Measurements from ENCODE around the gene LRRN4CL. TPM values are rescaled to one million over a fixed set of nuclear protein-coding genes. Genes with fewer than 3 reads are reported as not detected.

LRRN4CL gene
- total and polyA plus RNA-seq, 9 of the 15 experiments (the other 6 are each of a cell fraction or from before 2014, with no cell fraction given): 0.03 to 0.11 (median 0.05) TPM; not detected in 4

DNA sequence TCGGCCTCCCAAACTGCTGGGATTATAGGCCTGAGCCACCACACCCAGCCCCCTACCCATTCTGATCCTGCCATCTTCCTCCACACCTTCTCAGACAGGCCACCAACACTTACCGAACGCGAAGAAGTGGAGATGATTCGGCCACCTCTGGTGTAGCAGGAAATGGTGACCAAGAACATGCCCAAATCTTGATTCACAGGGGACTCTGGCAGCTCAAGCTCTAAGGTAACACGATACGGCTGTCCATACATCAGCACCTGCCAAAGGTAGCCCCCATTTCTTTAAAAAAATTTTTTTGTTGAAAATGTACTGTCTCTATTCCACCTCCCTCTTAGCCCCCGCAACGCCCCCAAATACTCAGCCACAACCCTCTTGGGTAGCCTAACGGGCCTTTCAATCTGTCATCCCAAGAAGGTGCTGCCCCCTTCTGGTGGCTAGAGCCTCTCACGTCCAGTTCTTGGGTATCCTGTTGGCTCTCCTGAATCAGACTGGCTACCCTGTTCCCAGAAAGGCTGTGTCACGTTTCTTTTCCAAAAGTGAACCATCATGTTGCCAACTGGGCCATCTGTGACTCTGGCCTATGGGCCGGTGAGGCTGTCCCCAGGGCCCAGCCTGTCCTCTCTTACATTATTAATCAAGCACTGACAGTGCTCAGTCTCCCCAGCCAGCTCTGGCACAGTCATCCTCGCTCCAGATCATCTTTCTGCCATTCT is 5.3 kb upstream of the LRRN4CL start (continued):
- TF ChIP-seq TAF15 (IDR thresholded peaks at IDR 0.05; ENCODE audit: low read depth, low read length): no peak
- TF ChIP-seq POLR2AphosphoS2 (IDR thresholded peaks at IDR 0.05; ENCODE audit: low read length): no peak
- no peak for TF ChIP-seq PYGO2 (tag; IDR thresholded peaks at IDR 0.05)
- TF ChIP-seq, protein P1, sequence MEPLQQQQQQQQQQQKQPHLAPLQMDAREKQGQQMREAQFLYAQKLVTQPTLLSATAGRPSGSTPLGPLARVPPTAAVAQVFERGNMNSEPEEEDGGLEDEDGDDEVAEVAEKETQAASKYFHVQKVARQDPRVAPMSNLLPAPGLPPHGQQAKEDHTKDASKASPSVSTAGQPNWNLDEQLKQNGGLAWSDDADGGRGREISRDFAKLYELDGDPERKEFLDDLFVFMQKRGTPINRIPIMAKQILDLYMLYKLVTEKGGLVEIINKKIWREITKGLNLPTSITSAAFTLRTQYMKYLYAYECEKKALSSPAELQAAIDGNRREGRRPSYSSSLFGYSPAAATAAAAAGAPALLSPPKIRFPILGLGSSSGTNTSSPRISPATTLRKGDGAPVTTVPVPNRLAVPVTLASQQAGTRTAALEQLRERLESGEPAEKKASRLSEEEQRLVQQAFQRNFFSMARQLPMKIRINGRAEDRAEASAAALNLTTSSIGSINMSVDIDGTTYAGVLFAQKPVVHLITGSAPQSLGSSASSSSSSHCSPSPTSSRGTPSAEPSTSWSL (CRISPR knock-in tag; IDR thresholded peaks at IDR 0.05; ENCODE audit: borderline replicate concordance): no peak
- no peak for TF ChIP-seq ZNF175 (CRISPR knock-in tag; IDR thresholded peaks at IDR 0.05; ENCODE audit: low read depth)
- peak in 1 of 2 experiments; percentile 55; a peak in 2 of 4 replicates for TF ChIP-seq RCOR1 (IDR thresholded peaks at IDR 0.05; ENCODE audit: borderline replicate concordance in 1 of 2, low read depth in 2 of 2, low read length in 2 of 2)
- TF ChIP-seq, protein P2, sequence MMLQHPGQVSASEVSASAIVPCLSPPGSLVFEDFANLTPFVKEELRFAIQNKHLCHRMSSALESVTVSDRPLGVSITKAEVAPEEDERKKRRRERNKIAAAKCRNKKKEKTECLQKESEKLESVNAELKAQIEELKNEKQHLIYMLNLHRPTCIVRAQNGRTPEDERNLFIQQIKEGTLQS (IDR thresholded peaks at IDR 0.05): no peak
- TF ChIP-seq, protein P2 (CRISPR knock-in tag; conservative IDR thresholded peaks at IDR 0.05): no peak
- TF ChIP-seq, protein P3, sequence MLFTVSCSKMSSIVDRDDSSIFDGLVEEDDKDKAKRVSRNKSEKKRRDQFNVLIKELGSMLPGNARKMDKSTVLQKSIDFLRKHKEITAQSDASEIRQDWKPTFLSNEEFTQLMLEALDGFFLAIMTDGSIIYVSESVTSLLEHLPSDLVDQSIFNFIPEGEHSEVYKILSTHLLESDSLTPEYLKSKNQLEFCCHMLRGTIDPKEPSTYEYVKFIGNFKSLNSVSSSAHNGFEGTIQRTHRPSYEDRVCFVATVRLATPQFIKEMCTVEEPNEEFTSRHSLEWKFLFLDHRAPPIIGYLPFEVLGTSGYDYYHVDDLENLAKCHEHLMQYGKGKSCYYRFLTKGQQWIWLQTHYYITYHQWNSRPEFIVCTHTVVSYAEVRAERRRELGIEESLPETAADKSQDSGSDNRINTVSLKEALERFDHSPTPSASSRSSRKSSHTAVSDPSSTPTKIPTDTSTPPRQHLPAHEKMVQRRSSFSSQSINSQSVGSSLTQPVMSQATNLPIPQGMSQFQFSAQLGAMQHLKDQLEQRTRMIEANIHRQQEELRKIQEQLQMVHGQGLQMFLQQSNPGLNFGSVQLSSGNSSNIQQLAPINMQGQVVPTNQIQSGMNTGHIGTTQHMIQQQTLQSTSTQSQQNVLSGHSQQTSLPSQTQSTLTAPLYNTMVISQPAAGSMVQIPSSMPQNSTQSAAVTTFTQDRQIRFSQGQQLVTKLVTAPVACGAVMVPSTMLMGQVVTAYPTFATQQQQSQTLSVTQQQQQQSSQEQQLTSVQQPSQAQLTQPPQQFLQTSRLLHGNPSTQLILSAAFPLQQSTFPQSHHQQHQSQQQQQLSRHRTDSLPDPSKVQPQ (CRISPR knock-in tag; IDR thresholded peaks at IDR 0.05; ENCODE audit: borderline replicate concordance): no peak
- TF ChIP-seq CHCHD3 (CRISPR knock-in tag; IDR thresholded peaks at IDR 0.05): no peak
- TF ChIP-seq ZNF212 (CRISPR knock-in tag; IDR thresholded peaks at IDR 0.05): no peak
- TF ChIP-seq, protein P4, sequence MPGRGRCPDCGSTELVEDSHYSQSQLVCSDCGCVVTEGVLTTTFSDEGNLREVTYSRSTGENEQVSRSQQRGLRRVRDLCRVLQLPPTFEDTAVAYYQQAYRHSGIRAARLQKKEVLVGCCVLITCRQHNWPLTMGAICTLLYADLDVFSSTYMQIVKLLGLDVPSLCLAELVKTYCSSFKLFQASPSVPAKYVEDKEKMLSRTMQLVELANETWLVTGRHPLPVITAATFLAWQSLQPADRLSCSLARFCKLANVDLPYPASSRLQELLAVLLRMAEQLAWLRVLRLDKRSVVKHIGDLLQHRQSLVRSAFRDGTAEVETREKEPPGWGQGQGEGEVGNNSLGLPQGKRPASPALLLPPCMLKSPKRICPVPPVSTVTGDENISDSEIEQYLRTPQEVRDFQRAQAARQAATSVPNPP (IDR thresholded peaks at IDR 0.05; ENCODE audit: borderline replicate concordance, insufficient read depth, insufficient read length): no peak
- TF ChIP-seq EWSR1 (IDR thresholded peaks at IDR 0.05; ENCODE audit: borderline replicate concordance, low read depth, partially characterized antibody): no peak
- TF ChIP-seq, protein P5, sequence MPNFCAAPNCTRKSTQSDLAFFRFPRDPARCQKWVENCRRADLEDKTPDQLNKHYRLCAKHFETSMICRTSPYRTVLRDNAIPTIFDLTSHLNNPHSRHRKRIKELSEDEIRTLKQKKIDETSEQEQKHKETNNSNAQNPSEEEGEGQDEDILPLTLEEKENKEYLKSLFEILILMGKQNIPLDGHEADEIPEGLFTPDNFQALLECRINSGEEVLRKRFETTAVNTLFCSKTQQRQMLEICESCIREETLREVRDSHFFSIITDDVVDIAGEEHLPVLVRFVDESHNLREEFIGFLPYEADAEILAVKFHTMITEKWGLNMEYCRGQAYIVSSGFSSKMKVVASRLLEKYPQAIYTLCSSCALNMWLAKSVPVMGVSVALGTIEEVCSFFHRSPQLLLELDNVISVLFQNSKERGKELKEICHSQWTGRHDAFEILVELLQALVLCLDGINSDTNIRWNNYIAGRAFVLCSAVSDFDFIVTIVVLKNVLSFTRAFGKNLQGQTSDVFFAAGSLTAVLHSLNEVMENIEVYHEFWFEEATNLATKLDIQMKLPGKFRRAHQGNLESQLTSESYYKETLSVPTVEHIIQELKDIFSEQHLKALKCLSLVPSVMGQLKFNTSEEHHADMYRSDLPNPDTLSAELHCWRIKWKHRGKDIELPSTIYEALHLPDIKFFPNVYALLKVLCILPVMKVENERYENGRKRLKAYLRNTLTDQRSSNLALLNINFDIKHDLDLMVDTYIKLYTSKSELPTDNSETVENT (CRISPR knock-in tag; IDR thresholded peaks at IDR 0.05): no peak
- TF ChIP-seq SP1 (CRISPR knock-in tag; IDR thresholded peaks at IDR 0.05): no peak
- no peak for TF ChIP-seq NR2F6 (CRISPR knock-in tag; IDR thresholded peaks at IDR 0.05)
- TF ChIP-seq ZFP1 (CRISPR knock-in tag; IDR thresholded peaks at IDR 0.05): no peak
- TF ChIP-seq RBM39 (optimal IDR thresholded peaks at IDR 0.05; ENCODE audit: low read depth, low read length): no peak
- TF ChIP-seq TEAD2 (tag; IDR thresholded peaks at IDR 0.05): no peak

Data from K562 (cell line).